Airway epithelial cell (primary cell): ENCODE results near the gene DUSP16. TPM values are rescaled to one million over a fixed set of nuclear protein-coding genes. Genes with fewer than 3 reads are reported as not detected.

Experiments used
- total RNA-seq: library from RNA; depleted of rRNA; stranded (reverse); fragments of >200 nt; gene quantifications from 2 replicates; pipeline ENCODE4 v1.2.3, GENCODE V29; 2015

Gene DUSP16, protein sequence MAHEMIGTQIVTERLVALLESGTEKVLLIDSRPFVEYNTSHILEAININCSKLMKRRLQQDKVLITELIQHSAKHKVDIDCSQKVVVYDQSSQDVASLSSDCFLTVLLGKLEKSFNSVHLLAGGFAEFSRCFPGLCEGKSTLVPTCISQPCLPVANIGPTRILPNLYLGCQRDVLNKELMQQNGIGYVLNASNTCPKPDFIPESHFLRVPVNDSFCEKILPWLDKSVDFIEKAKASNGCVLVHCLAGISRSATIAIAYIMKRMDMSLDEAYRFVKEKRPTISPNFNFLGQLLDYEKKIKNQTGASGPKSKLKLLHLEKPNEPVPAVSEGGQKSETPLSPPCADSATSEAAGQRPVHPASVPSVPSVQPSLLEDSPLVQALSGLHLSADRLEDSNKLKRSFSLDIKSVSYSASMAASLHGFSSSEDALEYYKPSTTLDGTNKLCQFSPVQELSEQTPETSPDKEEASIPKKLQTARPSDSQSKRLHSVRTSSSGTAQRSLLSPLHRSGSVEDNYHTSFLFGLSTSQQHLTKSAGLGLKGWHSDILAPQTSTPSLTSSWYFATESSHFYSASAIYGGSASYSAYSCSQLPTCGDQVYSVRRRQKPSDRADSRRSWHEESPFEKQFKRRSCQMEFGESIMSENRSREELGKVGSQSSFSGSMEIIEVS
- total RNA-seq = 10.1 and 10.5 TPM in 2 replicates

DNA sequence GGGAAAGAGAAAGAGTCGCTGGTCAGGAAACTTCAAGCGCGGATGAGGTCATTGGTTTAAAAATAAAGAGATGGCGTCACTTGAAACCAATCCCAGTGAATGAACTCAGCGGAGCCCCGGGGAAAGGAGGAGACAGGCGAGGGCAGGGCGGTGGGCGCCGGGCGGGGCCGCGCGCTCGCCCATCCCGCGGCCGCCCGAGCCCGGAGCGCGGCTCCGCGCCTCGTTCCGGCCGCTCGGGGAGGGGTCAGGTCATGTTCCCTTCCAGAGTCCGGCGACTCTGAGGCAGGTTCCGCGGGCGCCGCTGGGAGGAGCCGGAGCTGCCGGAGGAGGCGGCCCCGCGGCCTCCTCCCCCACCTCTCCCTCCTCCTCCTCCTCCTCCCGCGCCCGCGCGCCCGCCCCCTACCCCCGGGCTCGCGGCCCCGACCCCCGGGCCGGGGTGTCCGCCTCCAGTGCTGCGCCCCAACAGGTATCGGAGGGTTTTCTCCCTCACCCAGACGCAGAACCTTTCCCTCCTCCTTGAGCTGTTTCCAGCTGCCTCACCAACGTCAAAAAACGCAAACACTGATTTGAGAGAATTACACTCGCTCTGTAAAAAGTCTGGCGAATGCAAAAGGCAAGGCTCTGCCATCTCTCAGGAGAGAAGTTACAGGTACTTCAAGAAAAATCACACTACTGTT lies at the start of gene DUSP16:
TSS of gene DUSP16 (minus strand) at position 279 of the 677 bp plus-strand sequence. CDS start 41,765 bp downstream, outside the sequence.

DNA sequence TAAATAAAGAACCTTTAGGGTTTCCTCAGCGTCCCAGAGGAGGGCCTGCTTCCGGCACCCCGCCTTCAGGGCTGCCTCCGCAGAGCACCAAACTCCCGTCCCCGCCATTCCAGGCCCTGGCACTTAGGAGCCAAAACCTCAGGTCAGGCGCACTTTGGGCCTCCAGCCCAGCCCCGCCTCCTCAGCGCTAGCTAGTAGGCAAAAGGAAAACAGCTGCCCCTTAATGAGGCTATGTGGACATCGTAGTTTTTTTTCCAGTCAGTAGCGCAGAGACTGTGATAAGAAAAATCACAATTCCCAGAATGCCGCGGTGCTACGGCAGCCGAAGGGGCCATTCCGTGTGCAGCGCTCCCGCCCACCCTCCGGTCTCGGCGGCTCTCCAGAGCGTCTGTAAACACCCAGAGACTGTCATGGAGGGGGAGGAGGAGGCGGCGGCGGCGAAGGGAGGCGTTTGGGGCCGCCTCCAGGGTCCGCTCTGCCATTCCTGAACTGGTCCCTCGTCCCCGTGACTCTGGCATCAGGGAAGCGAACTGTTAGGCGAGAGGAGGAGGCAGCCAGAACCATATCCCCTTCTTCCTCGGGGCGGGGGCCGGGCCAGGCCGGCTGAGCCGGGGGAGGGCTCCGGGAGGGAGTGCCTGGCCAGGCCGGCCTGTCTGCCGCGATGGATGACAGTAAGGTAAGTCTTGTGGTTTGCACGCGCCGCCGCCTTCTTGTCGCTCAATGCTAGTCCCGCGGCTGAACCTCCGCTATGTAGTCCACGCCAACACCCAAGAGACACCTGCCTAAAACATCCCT lies 49.0 kb upstream of the DUSP16 start, which contains the start of gene CREBL2:
TSS of gene CREBL2 (plus strand) at position 365 of the 795 bp plus-strand sequence. CDS start at position 662, 297 bp downstream.

Other genes starting within 250 kb of the DUSP16 start
- gene MANSC1, start 212.6 kb downstream of the DUSP16 start, total RNA-seq = 5.2 and 10.6 TPM in 2 replicates
- 8.7 and 14.3 TPM in 2 replicates for gene BORCS5, start 205.8 kb downstream of the DUSP16 start, total RNA-seq
- 10.4 and 13.8 TPM in 2 replicates for gene CREBL2, start 49.0 kb upstream of the DUSP16 start, total RNA-seq
- gene GPR19, start 133.3 kb upstream of the DUSP16 start, total RNA-seq = 0.99 TPM in 1 of 2 replicates, not detected in the other
- gene CDKN1B, start 154.5 kb upstream of the DUSP16 start, total RNA-seq = 17.1 and 18.1 TPM in 2 replicates
- gene APOLD1, start 222.8 kb upstream of the DUSP16 start, total RNA-seq = 1.7 and 2.0 TPM in 2 replicates